Measurements from ENCODE around the gene TMEM132E. TPM values are rescaled to one million over a fixed set of nuclear protein-coding genes. Genes with fewer than 3 reads are reported as not detected.

Gene TMEM132E
- total RNA-seq, 1 experiment from 2014 or later = 0.42 TPM

DNA sequence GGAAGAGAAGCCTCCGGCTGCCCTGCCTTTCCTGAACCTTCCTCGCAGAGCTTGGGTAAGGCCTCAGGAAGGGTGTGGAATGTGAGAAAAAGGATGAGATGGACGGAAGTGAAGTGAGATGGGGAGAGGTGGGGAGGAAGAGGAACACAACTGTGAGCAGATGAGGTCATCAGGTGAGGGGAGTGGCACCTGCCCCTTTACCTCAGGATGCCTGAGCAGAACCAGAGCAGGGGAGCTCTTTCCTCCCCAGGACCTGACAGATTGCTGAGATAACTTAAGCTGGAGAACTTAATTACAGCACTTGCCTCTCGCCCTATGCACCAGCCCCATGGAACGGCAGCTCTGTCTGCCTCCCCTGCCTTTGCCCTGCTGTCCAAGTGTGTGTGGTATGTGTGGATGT is 29.8 kb downstream of the TMEM132E start:
- Histone ChIP-seq H3K4ac (ENCODE audit: low read depth, low read length) (no peak overlapping the region), H3K4me2 (ENCODE audit: insufficient read depth, insufficient read length, low read length) (no peak overlapping the region), H2BK15ac (ENCODE audit: low read depth, low read length) (no peak overlapping the region), H3K9me3 (ENCODE audit: control insufficient read depth, low read depth, low read length) (no peaks in the 10 kb centered on the region), H3K23ac (ENCODE audit: insufficient read length, low read depth, low read length) (no peak overlapping the region), H3K23me2 (ENCODE audit: insufficient read length, low read depth, low read length, poor library complexity, severe bottlenecking) (no peaks in the 10 kb centered on the region), H4K5ac (ENCODE audit: insufficient read length, low read depth, low read length) (no peak overlapping the region), H3K18ac (ENCODE audit: insufficient read length, low read depth, low read length) (no peak overlapping the region), H2BK5ac (ENCODE audit: insufficient read length, low read length) (no peak overlapping the region), H4K8ac (replicated peaks; ENCODE audit: insufficient read length, low read depth, low read length) (no peak overlapping the region), H3K79me2 (ENCODE audit: insufficient read depth, low read length) (no peaks in the 10 kb centered on the region), H4K91ac (ENCODE audit: insufficient read length, low read depth, low read length) (no peak overlapping the region), H2AFZ (ENCODE audit: low read length) (no peak overlapping the region), H3K4me1 (ENCODE audit: insufficient read depth, low read length) (peaks cover 23% of the 10 kb centered on the region; the same call in 1 of the 2 replicates), H3K79me1 (ENCODE audit: insufficient read depth, low read depth, low read length, poor library complexity, severe bottlenecking) (no peaks in the 10 kb centered on the region), H3K9ac (ENCODE audit: extremely low read depth, insufficient read length, low read length) (no peak overlapping the region), H3K27ac (ENCODE audit: insufficient read length, low read depth, low read length) (no peak overlapping the region), H4K20me1 (ENCODE audit: control insufficient read depth, insufficient read depth, insufficient read length) (no peaks in the 10 kb centered on the region), H3T11ph (ENCODE audit: low read length) (no peak overlapping the region), H2AK5ac (ENCODE audit: insufficient read length, low read length) (no peak overlapping the region), H3K14ac (ENCODE audit: insufficient read depth, low read length) (no peak overlapping the region), H3K56ac (ENCODE audit: insufficient read length, low read depth, low read length) (no peak overlapping the region), H2BK120ac (ENCODE audit: low read depth, low read length, poor library complexity, severe bottlenecking) (no peak overlapping the region), H2BK20ac (ENCODE audit: low read depth, low read length, poor library complexity, severe bottlenecking) (no peak overlapping the region), H2BK12ac (ENCODE audit: insufficient read length, low read depth, low read length) (no peak overlapping the region), H3K27me3 (ENCODE audit: insufficient read depth, low read length) (no peaks in the 10 kb centered on the region; the same call in 1 of the 2 replicates)
- Mint-ChIP-seq H3K27me3 (ENCODE audit: low read depth) (peaks cover 28% of the 10 kb centered on the region), H3K27ac (no peak overlapping the region), H3K4me3 (no peak overlapping the region), H3K4me1 (peaks cover 71 to 75% of the 10 kb centered on the region in 2 experiments), H3K9me3 (peaks cover 0 to 2% of the 10 kb centered on the region in 2 experiments; a peak in 1 of 5 replicates), H3K36me3 (ENCODE audit: insufficient read depth in 1 of 3, low read depth in 3 of 3) (no peaks in the 10 kb centered on the region)
- DNase-seq = no peak
- no CpG with 5 or more reads among the region's 5 CpGs for WGBS (ENCODE audit: extremely low coverage, insufficient read length, low lambda C conversion rate)
- TF ChIP-seq, protein P1, sequence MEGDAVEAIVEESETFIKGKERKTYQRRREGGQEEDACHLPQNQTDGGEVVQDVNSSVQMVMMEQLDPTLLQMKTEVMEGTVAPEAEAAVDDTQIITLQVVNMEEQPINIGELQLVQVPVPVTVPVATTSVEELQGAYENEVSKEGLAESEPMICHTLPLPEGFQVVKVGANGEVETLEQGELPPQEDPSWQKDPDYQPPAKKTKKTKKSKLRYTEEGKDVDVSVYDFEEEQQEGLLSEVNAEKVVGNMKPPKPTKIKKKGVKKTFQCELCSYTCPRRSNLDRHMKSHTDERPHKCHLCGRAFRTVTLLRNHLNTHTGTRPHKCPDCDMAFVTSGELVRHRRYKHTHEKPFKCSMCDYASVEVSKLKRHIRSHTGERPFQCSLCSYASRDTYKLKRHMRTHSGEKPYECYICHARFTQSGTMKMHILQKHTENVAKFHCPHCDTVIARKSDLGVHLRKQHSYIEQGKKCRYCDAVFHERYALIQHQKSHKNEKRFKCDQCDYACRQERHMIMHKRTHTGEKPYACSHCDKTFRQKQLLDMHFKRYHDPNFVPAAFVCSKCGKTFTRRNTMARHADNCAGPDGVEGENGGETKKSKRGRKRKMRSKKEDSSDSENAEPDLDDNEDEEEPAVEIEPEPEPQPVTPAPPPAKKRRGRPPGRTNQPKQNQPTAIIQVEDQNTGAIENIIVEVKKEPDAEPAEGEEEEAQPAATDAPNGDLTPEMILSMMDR (conservative IDR thresholded peaks at IDR 0.05) = no peak
